Heart left ventricle (tissue), 13 donors: ENCODE data around the gene ANXA3.

Experiments
- CTCF ChIP-seq, 12 donors: fragments of 200-600 bp; sonication (generic) in 4 of 12; IDR thresholded peaks; one replicate each; pipeline versions ENCODE4 v1.5.0 to v1.8.0; 2018 to 2022; ENCODE audit warnings: antibody characterized with exemption in 12 of 12, mild to moderate bottlenecking in 5 of 12
- POLR2A ChIP-seq, 2 donors: fragments of 450-650 bp; IDR thresholded peaks; one replicate each; pipeline ENCODE4 v1.6.1; 2017; ENCODE audit warnings: antibody characterized with exemption in 2 of 2, mild to moderate bottlenecking in 2 of 2, moderate library complexity in 2 of 2
- donor health status: ischemic (EF 13 %, LVEDD 7.1; RV severe dilation, severe dysfunction).
- donor health status: DM: no; HTN: yes; CAD: no.
- donor health status: DM: no; HTN: no; CAD: no.
- donor health status: ischemic (EF 25% LVEDD 6.9; RV normal size, moderate dysfunction).
- donor health status: ischemic (EF 25% LVEDD 5.7; RV mildly dilated, moderate dysfunction).
- donor health status: ischemic (EF 35%, LVEDD 5.7; RV mildly dilated, moderate dysfunction).
- donor health status: nonischemic (EF 11% LVEDD 7.7; RV severe dilation, severe dysfunction).
- donor health status: DM: yes; HTN: yes; CAD: no.
- donor health status: PGD.
- donor health status: ischemic (EF 29% LVEDD 5.4; RV normal size, mild dysfunction).
- donor health status: nonischemic (EF 23%, LVEDD 6.1; RV moderate dilation, normal function).

DNA sequence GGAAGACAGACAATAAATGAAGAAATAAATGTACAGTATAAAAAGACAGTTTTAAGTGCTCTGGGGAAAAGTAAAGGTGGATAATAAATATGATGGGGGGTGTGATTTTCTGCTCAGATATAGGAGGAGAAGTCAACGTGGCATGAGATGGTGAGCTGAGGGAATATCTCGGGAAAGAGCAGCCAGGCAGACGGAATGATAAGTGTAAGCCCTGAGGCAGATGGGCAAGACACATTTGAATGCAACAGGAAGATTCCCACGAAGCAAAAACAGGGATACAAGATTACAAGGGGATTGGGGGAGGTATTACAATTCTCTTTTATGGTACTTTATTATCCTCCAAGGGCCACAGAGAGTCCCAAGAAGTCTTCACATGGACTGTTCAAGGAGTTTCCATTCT, 11.1 kb downstream of the ANXA3 start:
- TF ChIP-seq CTCF (IDR thresholded peaks at IDR 0.05) (no peak), POLR2A (IDR thresholded peaks at IDR 0.05) (no peak)
